GM19023 (cell line): ENCODE data around the gene RIC3.
A peak's percentile ranks its signal among the peaks of the same experiment; 100 is the strongest.

Experiments
- ATAC-seq: cut with Tn5 transposase; IDR thresholded peaks from one replicate; pipeline ENCODE4 v1.9.1; 2021; ENCODE audit warnings: mild to moderate bottlenecking, moderate library complexity; ENCODE audit not compliant: unreplicated experiment

The RIC3 gene

GRCh38 chr11:8168485-8169257, at the start of gene RIC3:
Gene RIC3, minus strand, starts transcription at chr11:8169025. Its CDS starts 36 bp downstream, at chr11:8168989.
- ATAC-seq, result peak; percentile 82

- no peak for ATAC-seq
Observed at GRCh38 chr11:8218409-8218808, 49.6 kb upstream of the RIC3 start.

- ATAC-seq, result no peak
Observed at GRCh38 chr11:8217926-8218325, 49.1 kb upstream of the RIC3 start.

- ATAC-seq, result no peak
Observed at GRCh38 chr11:8217136-8217535, 48.3 kb upstream of the RIC3 start.

- no peak for ATAC-seq
Observed at GRCh38 chr11:8213376-8213775, 44.6 kb upstream of the RIC3 start.

- ATAC-seq, result no peak
Observed at GRCh38 chr11:8209208-8209807, 40.5 kb upstream of the RIC3 start.

- ATAC-seq, result no peak
Observed at GRCh38 chr11:8207080-8208000, 38.5 kb upstream of the RIC3 start.

GRCh38 chr11:8206251-8207079, 37.6 kb upstream of the RIC3 start:
- no peak for ATAC-seq

- ATAC-seq, result no peak
Observed at GRCh38 chr11:8205566-8205965, 36.7 kb upstream of the RIC3 start.

GRCh38 chr11:8204596-8204995, 35.8 kb upstream of the RIC3 start:
- ATAC-seq, result no peak

GRCh38 chr11:8204025-8204424, 35.2 kb upstream of the RIC3 start:
- no peak for ATAC-seq

- ATAC-seq, result no peak
Observed at GRCh38 chr11:8203414-8203715, 34.5 kb upstream of the RIC3 start.

GRCh38 chr11:8202516-8203413, 33.9 kb upstream of the RIC3 start:
- no peak for ATAC-seq

GRCh38 chr11:8201644-8202365, 33.0 kb upstream of the RIC3 start:
- peak; percentile 89 for ATAC-seq

GRCh38 chr11:8199676-8200075, 30.9 kb upstream of the RIC3 start:
- ATAC-seq, result no peak

- ATAC-seq, result no peak
Observed at GRCh38 chr11:8196749-8197148, 27.9 kb upstream of the RIC3 start.

- ATAC-seq, result no peak
Observed at GRCh38 chr11:8194956-8195355, 26.1 kb upstream of the RIC3 start.

GRCh38 chr11:8192896-8193209, 24.0 kb upstream of the RIC3 start:
- peak; percentile 38 for ATAC-seq
